HepG2 (cell line): Measurements from ENCODE around the gene RAB42. TPM values are rescaled to one million over a fixed set of nuclear protein-coding genes. Genes with fewer than 3 reads are reported as not detected.
A peak's percentile ranks its signal among the peaks of the same experiment; 100 is the strongest.

ENCODE experiments used
- DR1 ChIP-seq: sonication (generic); formaldehyde crosslinking; IDR thresholded peaks from 2 replicates; pipeline ENCODE4 v1.8.0; 2021; ENCODE audit warnings: mild to moderate bottlenecking, missing genetic modification reagents, inconsistent platforms
- GABPA ChIP-seq, 2 experiments: IDR thresholded peaks; 2 replicates each; pipeline ENCODE4 v1.6.1; 2011 to 2016; ENCODE audit warnings: low read depth in 2 of 2, low read length in 1 of 2, missing biosample characterization in 1 of 2, missing genetic modification characterization in 1 of 2
- ISL2 ChIP-seq: sonication (generic); formaldehyde crosslinking; IDR thresholded peaks from 2 replicates; pipeline ENCODE4 v1.5.0; 2020; ENCODE audit warnings: missing genetic modification reagents
- JUNB ChIP-seq: sonication (generic); formaldehyde crosslinking; IDR thresholded peaks from 2 replicates; pipeline ENCODE4 v1.8.0; 2022; ENCODE audit warnings: missing genetic modification reagents, mild to moderate bottlenecking, borderline replicate concordance
- KLF13 ChIP-seq: sonication (generic); formaldehyde crosslinking; IDR thresholded peaks from 2 replicates; pipeline ENCODE4 v1.4.0; 2020; ENCODE audit warnings: mild to moderate bottlenecking, missing genetic modification reagents
- MED8 ChIP-seq: sonication (generic); formaldehyde crosslinking; IDR thresholded peaks from 2 replicates; pipeline ENCODE4 v1.8.1; 2023; ENCODE audit warnings: mild to moderate bottlenecking, missing genetic modification reagents; ENCODE audit not compliant: insufficient replicate concordance
- NCOA5 ChIP-seq: sonication (generic); formaldehyde crosslinking; IDR thresholded peaks from 2 replicates; pipeline ENCODE4 v1.4.0; 2020; ENCODE audit warnings: missing genetic modification reagents
- NR2F6 ChIP-seq, 2 experiments: IDR thresholded peaks; 2 replicates each; pipeline ENCODE4 v1.6.1; 2016; ENCODE audit warnings: antibody characterized with exemption in 1 of 2, mild to moderate bottlenecking in 1 of 2
- RFXANK ChIP-seq: IDR thresholded peaks from 2 replicates; pipeline ENCODE4 v1.6.1; 2016
- TBX2 ChIP-seq: sonication (generic); formaldehyde crosslinking; IDR thresholded peaks from 2 replicates; pipeline ENCODE4 v1.5.0; 2020; ENCODE audit warnings: missing genetic modification reagents, mild to moderate bottlenecking, borderline replicate concordance
- ZBED4 ChIP-seq: sonication (generic); formaldehyde crosslinking; IDR thresholded peaks from 2 replicates; pipeline ENCODE4 v1.4.0; 2020; ENCODE audit warnings: missing genetic modification reagents, borderline replicate concordance
- ZFP82 ChIP-seq: sonication (generic); formaldehyde crosslinking; IDR thresholded peaks from 2 replicates; pipeline ENCODE4 v1.5.1; 2020; ENCODE audit warnings: mild to moderate bottlenecking, missing genetic modification reagents, borderline replicate concordance
- ZNF20 ChIP-seq: sonication (generic); formaldehyde crosslinking; IDR thresholded peaks from 2 replicates; pipeline ENCODE4 v1.4.0; 2020; ENCODE audit warnings: mild to moderate bottlenecking, moderate library complexity, missing genetic modification reagents
- ZNF256 ChIP-seq: sonication (generic); formaldehyde crosslinking; conservative IDR thresholded peaks from 2 replicates; pipeline ENCODE4 v1.4.0; 2020; ENCODE audit warnings: missing genetic modification reagents
- ZNF335 ChIP-seq: sonication (generic); formaldehyde crosslinking; IDR thresholded peaks from 2 replicates; pipeline ENCODE4 v1.4.0; 2020; ENCODE audit warnings: missing genetic modification reagents
- ZNF432 ChIP-seq: sonication (generic); formaldehyde crosslinking; IDR thresholded peaks from 2 replicates; pipeline ENCODE4 v1.5.0; 2020; ENCODE audit warnings: missing genetic modification reagents, mild to moderate bottlenecking, borderline replicate concordance
- ZNF574 ChIP-seq: sonication (generic); formaldehyde crosslinking; IDR thresholded peaks from 2 replicates; pipeline ENCODE4 v1.4.0; 2020; ENCODE audit warnings: missing genetic modification reagents
- polyA plus RNA-seq, 8 experiments: library from polyadenylated mRNA; depleted of rRNA in 3 of 8; stranded (reverse) in 7 of 8; unstranded in 1 of 8; fragments of >200 nt; fragmentation: Illumina TruSeq in 4 of 8; extraction: Trizol in 4 of 8; gene quantifications; 2 replicates each; pipeline versions ENCODE4 v1.2.1 to v1.2.3, GENCODE V29; 2011 to 2016; ENCODE audit warnings: low read depth in 4 of 8, missing spikeins in 1 of 8, mixed read lengths in 1 of 8; ENCODE audit not compliant: insufficient read depth in 1 of 8
- total RNA-seq, 5 experiments: library from RNA; depleted of rRNA; stranded (reverse); fragments of >200 nt; fragmentation: Illumina TruSeq; extraction: Trizol; gene quantifications; 2 replicates each; pipeline ENCODE4 v1.2.3, GENCODE V29; 2016; ENCODE audit warnings: low read depth in 1 of 5
- TF ChIP-seq, protein P1 (sequence below): sonication (generic); formaldehyde crosslinking; IDR thresholded peaks from 2 replicates; pipeline ENCODE4 v1.4.0; 2020; ENCODE audit warnings: missing genetic modification reagents

RAB42 gene
- total and polyA plus RNA-seq, 2 of the 13 experiments (the other 11 are each of a cell fraction or from before 2014, with no cell fraction given) = 10.4 to 166 TPM

GRCh38 chr1:28591708-28592320, at the start of gene RAB42 (continued):
- TF ChIP-seq ZNF574 (CRISPR knock-in tag) (no peak), DR1 (no peak), ZNF256 (CRISPR knock-in tag) (no peak), RFXANK (CRISPR knock-in tag) (no peak), TBX2 (CRISPR knock-in tag) (peak; percentile 70), NCOA5 (CRISPR knock-in tag) (no peak), GABPA (IDR thresholded peaks at IDR 0.05; ENCODE audit: low read depth, low read length) (no peak), GABPA (CRISPR knock-in tag; IDR thresholded peaks at IDR 0.05; ENCODE audit: low read depth) (peak; percentile 32; the same call in 1 of the 2 replicates), MED8 (CRISPR knock-in tag) (no peak), ISL2 (no peak), ZBED4 (CRISPR knock-in tag) (no peak; the same call in 1 of the 2 replicates), JUNB (no peak), ZNF20 (CRISPR knock-in tag) (no peak), ZFP82 (CRISPR knock-in tag) (no peak), KLF13 (CRISPR knock-in tag) (no peak), NR2F6 (IDR thresholded peaks at IDR 0.05) (no peak), NR2F6 (CRISPR knock-in tag; IDR thresholded peaks at IDR 0.05) (no peak; the same call in 1 of the 2 replicates), ZNF335 (CRISPR knock-in tag) (peak; percentile 77; the same call in 1 of the 2 replicates), ZNF432 (no peak)
- TF ChIP-seq, protein P1, sequence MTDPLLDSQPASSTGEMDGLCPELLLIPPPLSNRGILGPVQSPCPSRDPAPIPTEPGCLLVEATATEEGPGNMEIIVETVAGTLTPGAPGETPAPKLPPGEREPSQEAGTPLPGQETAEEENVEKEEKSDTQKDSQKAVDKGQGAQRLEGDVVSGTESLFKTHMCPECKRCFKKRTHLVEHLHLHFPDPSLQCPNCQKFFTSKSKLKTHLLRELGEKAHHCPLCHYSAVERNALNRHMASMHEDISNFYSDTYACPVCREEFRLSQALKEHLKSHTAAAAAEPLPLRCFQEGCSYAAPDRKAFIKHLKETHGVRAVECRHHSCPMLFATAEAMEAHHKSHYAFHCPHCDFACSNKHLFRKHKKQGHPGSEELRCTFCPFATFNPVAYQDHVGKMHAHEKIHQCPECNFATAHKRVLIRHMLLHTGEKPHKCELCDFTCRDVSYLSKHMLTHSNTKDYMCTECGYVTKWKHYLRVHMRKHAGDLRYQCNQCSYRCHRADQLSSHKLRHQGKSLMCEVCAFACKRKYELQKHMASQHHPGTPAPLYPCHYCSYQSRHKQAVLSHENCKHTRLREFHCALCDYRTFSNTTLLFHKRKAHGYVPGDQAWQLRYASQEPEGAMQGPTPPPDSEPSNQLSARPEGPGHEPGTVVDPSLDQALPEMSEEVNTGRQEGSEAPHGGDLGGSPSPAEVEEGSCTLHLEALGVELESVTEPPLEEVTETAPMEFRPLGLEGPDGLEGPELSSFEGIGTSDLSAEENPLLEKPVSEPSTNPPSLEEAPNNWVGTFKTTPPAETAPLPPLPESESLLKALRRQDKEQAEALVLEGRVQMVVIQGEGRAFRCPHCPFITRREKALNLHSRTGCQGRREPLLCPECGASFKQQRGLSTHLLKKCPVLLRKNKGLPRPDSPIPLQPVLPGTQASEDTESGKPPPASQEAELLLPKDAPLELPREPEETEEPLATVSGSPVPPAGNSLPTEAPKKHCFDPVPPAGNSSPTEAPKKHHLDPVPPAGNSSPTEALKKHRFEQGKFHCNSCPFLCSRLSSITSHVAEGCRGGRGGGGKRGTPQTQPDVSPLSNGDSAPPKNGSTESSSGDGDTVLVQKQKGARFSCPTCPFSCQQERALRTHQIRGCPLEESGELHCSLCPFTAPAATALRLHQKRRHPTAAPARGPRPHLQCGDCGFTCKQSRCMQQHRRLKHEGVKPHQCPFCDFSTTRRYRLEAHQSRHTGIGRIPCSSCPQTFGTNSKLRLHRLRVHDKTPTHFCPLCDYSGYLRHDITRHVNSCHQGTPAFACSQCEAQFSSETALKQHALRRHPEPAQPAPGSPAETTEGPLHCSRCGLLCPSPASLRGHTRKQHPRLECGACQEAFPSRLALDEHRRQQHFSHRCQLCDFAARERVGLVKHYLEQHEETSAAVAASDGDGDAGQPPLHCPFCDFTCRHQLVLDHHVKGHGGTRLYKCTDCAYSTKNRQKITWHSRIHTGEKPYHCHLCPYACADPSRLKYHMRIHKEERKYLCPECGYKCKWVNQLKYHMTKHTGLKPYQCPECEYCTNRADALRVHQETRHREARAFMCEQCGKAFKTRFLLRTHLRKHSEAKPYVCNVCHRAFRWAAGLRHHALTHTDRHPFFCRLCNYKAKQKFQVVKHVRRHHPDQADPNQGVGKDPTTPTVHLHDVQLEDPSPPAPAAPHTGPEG (CRISPR knock-in tag) = no peak
